Measurements from ENCODE around the gene ZBTB20. TPM values are rescaled to one million over a fixed set of nuclear protein-coding genes. Genes with fewer than 3 reads are reported as not detected.
"Not testable (repeated sequence)": the region's sequence is repeated elsewhere in the genome, so short reads cannot be mapped to it uniquely, and the experiment has no call there.

ZBTB20 gene
- total and polyA plus RNA-seq, 4 donors, result 0.74 to 77.1 (median 27.9) TPM

GRCh38 chr3:114687151-114687550 is 459.9 kb downstream of the ZBTB20 start:
- Histone ChIP-seq H3K27ac (ENCODE audit: low read depth in 1 of 2, low read length in 1 of 2) (peak overlapping the region in 1 of 2 donors; percentile 79), H3K9me3 (ENCODE audit: control insufficient read depth in 4 of 4, insufficient read depth in 3 of 4, low read length in 3 of 4) (no peaks in the 10 kb centered on the region), H3K36me3 (ENCODE audit: control insufficient read depth in 4 of 4, insufficient read depth in 4 of 4, low read length in 4 of 4) (no peaks in the 10 kb centered on the region), H3K4me3 (no peak overlapping the region), H3K9ac (ENCODE audit: insufficient read depth in 1 of 2, low read length in 2 of 2) (no peak overlapping the region), H3K27me3 (ENCODE audit: control insufficient read depth in 3 of 3, insufficient read depth in 3 of 3, low read length in 2 of 3) (no peaks in the 10 kb centered on the region), H3K4me1 (ENCODE audit: control insufficient read depth in 5 of 5, insufficient read depth in 5 of 5, low read length in 5 of 5) (peaks cover 0 to 8% (median 0%) of the 10 kb centered on the region in 5 donors)
- 83 to 87% methylated on average over 3 of the region's 3 CpGs for WGBS, 2 donors
- ATAC-seq (ENCODE audit: insufficient read depth, low FRiP score) (no peak), DNase-seq (no peak)
- TF ChIP-seq, protein P1, sequence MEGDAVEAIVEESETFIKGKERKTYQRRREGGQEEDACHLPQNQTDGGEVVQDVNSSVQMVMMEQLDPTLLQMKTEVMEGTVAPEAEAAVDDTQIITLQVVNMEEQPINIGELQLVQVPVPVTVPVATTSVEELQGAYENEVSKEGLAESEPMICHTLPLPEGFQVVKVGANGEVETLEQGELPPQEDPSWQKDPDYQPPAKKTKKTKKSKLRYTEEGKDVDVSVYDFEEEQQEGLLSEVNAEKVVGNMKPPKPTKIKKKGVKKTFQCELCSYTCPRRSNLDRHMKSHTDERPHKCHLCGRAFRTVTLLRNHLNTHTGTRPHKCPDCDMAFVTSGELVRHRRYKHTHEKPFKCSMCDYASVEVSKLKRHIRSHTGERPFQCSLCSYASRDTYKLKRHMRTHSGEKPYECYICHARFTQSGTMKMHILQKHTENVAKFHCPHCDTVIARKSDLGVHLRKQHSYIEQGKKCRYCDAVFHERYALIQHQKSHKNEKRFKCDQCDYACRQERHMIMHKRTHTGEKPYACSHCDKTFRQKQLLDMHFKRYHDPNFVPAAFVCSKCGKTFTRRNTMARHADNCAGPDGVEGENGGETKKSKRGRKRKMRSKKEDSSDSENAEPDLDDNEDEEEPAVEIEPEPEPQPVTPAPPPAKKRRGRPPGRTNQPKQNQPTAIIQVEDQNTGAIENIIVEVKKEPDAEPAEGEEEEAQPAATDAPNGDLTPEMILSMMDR (IDR thresholded peaks at IDR 0.05; ENCODE audit: control extremely low read depth, extremely low read depth), result no peak

GRCh38 chr3:114686621-114687020 is 460.5 kb downstream of the ZBTB20 start:
- no peak for ATAC-seq (ENCODE audit: insufficient read depth, low FRiP score)
- Histone ChIP-seq H3K27me3 (ENCODE audit: control insufficient read depth in 3 of 3, insufficient read depth in 3 of 3, low read length in 2 of 3) (no peaks in the 10 kb centered on the region), H3K9ac (ENCODE audit: insufficient read depth in 1 of 2, low read length in 2 of 2) (no peak overlapping the region), H3K36me3 (ENCODE audit: control insufficient read depth in 4 of 4, insufficient read depth in 4 of 4, low read length in 4 of 4) (no peaks in the 10 kb centered on the region), H3K9me3 (ENCODE audit: control insufficient read depth in 4 of 4, insufficient read depth in 3 of 4, low read length in 3 of 4) (no peaks in the 10 kb centered on the region), H3K27ac (ENCODE audit: low read depth in 1 of 2, low read length in 1 of 2) (peak overlapping the region in 1 of 2 donors; percentile 79), H3K4me1 (ENCODE audit: control insufficient read depth in 5 of 5, insufficient read depth in 5 of 5, low read length in 5 of 5) (peaks cover 0 to 8% (median 0%) of the 10 kb centered on the region in 5 donors), H3K4me3 (no peak overlapping the region)
- DNase-seq, result no peak
- TF ChIP-seq, protein P1 (IDR thresholded peaks at IDR 0.05; ENCODE audit: control extremely low read depth, extremely low read depth), result no peak
- WGBS, 2 donors, result 37 to 45% methylated on average over 4 of the region's 4 CpGs

DNA sequence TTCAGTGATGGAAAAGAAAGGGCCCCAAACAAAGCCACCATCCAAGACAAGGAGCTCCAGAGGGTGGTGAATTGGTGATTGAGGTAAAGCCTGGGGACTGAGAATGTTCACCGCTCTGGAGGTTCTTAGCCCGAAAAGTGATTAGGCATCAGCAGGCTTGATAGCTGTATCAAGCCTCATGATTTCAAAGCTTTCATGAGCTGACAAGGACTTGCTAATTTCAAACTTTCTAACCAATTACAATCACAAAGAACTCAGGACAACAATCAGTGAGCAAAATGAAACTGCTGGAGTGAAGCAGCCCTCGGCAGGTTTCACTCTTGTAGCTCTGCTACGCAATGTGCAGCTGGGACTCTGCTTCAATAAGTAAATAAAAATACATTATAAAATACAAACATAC is 461.9 kb downstream of the ZBTB20 start:
- Histone ChIP-seq H3K9ac (ENCODE audit: insufficient read depth in 1 of 2, low read length in 2 of 2) (no peak overlapping the region), H3K27me3 (ENCODE audit: control insufficient read depth in 3 of 3, insufficient read depth in 3 of 3, low read length in 2 of 3) (no peaks in the 10 kb centered on the region), H3K9me3 (ENCODE audit: control insufficient read depth in 4 of 4, insufficient read depth in 3 of 4, low read length in 3 of 4) (no peaks in the 10 kb centered on the region), H3K4me3 (no peak overlapping the region), H3K36me3 (ENCODE audit: control insufficient read depth in 4 of 4, insufficient read depth in 4 of 4, low read length in 4 of 4) (no peaks in the 10 kb centered on the region), H3K27ac (ENCODE audit: low read depth in 1 of 2, low read length in 1 of 2) (peak overlapping the region; percentile 52 to 56), H3K4me1 (ENCODE audit: control insufficient read depth in 5 of 5, insufficient read depth in 5 of 5, low read length in 5 of 5) (peaks cover 0 to 8% (median 0%) of the 10 kb centered on the region in 5 donors)
- no peak for ATAC-seq (ENCODE audit: insufficient read depth, low FRiP score)
- DNase-seq, result no peak
- WGBS, 2 donors, result 72 to 82% methylated on average over 4 of the region's 4 CpGs
- TF ChIP-seq, protein P1 (IDR thresholded peaks at IDR 0.05; ENCODE audit: control extremely low read depth, extremely low read depth), result no peak

GRCh38 chr3:114680299-114680698 is 466.8 kb downstream of the ZBTB20 start:
- TF ChIP-seq, protein P1 (IDR thresholded peaks at IDR 0.05; ENCODE audit: control extremely low read depth, extremely low read depth), result no peak
- no peak for ATAC-seq (ENCODE audit: insufficient read depth, low FRiP score)
- DNase-seq, result no peak
- H3K9me3 ChIP-seq (ENCODE audit: control insufficient read depth in 4 of 4, insufficient read depth in 3 of 4, low read length in 3 of 4), result no peaks in the 10 kb centered on the region
- H3K4me3 ChIP-seq, result no peak overlapping the region
- H3K27me3 ChIP-seq (ENCODE audit: control insufficient read depth in 3 of 3, insufficient read depth in 3 of 3, low read length in 2 of 3), result no peaks in the 10 kb centered on the region
- WGBS, 2 donors, result 94 to 98% methylated on average over 1 of the region's 1 CpG
- peaks cover 0 to 2% (median 0%) of the 10 kb centered on the region in 5 donors for H3K4me1 ChIP-seq (ENCODE audit: control insufficient read depth in 5 of 5, insufficient read depth in 5 of 5, low read length in 5 of 5)
- H3K36me3 ChIP-seq (ENCODE audit: control insufficient read depth in 4 of 4, insufficient read depth in 4 of 4, low read length in 4 of 4), result peaks cover 0 to 2% (median 0%) of the 10 kb centered on the region in 4 donors
- H3K27ac ChIP-seq (ENCODE audit: low read depth in 1 of 2, low read length in 1 of 2), result no peak overlapping the region
- no peak overlapping the region for H3K9ac ChIP-seq (ENCODE audit: insufficient read depth in 1 of 2, low read length in 2 of 2)

DNA sequence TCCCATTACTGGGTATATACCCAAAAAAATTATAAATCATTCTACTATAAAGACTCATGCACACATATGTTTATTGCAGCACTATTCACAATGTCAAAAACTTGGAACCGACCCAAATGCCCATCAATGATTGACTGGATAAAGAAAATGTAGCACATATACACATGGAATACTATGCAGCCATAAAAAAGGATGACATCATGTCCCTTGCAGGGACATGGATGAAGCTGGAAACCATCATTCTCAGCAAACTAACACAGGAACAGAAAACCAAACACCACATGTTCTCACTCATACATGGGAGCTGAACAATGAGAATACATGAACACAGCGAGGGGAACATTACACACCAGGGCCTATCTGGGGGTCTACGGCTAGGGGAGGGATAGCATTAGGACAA is 467.3 kb downstream of the ZBTB20 start:
- H3K9me3 ChIP-seq (ENCODE audit: control insufficient read depth in 4 of 4, insufficient read depth in 3 of 4, low read length in 3 of 4); H3K36me3 ChIP-seq (ENCODE audit: control insufficient read depth in 4 of 4, insufficient read depth in 4 of 4, low read length in 4 of 4); DNase-seq; H3K27ac ChIP-seq (ENCODE audit: low read depth in 1 of 2, low read length in 1 of 2); H3K4me3 ChIP-seq; H3K27me3 ChIP-seq (ENCODE audit: control insufficient read depth in 3 of 3, insufficient read depth in 3 of 3, low read length in 2 of 3); H3K9ac ChIP-seq (ENCODE audit: insufficient read depth in 1 of 2, low read length in 2 of 2); ATAC-seq (ENCODE audit: insufficient read depth, low FRiP score); H3K4me1 ChIP-seq (ENCODE audit: control insufficient read depth in 5 of 5, insufficient read depth in 5 of 5, low read length in 5 of 5): not testable (repeated sequence)
- 97 to 99% methylated on average over 3 of the region's 3 CpGs for WGBS, 2 donors
